Measurements from ENCODE around the gene NUMB.

DNA sequence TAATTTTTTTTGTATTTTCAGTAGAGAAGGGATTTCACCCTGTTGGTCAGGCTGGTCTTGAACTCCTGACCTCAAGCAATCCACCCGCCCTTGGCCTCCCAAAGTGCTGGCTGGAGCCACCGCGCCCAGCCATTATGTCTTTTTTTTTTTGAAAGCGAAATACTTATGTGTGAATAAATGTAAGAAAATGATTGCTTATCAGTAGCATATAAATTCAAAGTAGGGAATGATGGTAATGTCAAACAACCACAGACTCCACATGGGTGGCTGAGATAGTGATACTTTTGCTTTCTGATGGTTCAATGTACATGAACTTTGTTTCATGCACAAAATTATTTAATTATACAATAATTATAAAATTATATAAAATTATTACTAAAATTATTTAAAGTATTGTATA, 145.2 kb downstream of the NUMB start:
- TF ChIP-seq, protein P1, sequence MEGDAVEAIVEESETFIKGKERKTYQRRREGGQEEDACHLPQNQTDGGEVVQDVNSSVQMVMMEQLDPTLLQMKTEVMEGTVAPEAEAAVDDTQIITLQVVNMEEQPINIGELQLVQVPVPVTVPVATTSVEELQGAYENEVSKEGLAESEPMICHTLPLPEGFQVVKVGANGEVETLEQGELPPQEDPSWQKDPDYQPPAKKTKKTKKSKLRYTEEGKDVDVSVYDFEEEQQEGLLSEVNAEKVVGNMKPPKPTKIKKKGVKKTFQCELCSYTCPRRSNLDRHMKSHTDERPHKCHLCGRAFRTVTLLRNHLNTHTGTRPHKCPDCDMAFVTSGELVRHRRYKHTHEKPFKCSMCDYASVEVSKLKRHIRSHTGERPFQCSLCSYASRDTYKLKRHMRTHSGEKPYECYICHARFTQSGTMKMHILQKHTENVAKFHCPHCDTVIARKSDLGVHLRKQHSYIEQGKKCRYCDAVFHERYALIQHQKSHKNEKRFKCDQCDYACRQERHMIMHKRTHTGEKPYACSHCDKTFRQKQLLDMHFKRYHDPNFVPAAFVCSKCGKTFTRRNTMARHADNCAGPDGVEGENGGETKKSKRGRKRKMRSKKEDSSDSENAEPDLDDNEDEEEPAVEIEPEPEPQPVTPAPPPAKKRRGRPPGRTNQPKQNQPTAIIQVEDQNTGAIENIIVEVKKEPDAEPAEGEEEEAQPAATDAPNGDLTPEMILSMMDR (conservative IDR thresholded peaks at IDR 0.05; ENCODE audit: low read length) = no peak
- no peak for TF ChIP-seq EZH2phosphoT487 (IDR thresholded peaks at IDR 0.05; ENCODE audit: borderline replicate concordance, low read depth, low read length)
